Sigmoid colon (tissue), 7 donors: ENCODE data around the gene LSG1. TPM values are rescaled to one million over a fixed set of nuclear protein-coding genes. Genes with fewer than 3 reads are reported as not detected.

Experiments used
- DNase-seq: peaks from one replicate; pipeline ENCODE4 v3.0.0-alpha.2; 2019
- H3K27ac ChIP-seq, 4 donors: fragments of 200-600 bp; sonication (generic); one replicate each; pipeline ENCODE4 v1.5.1; 2016 to 2019; ENCODE audit warnings: mild to moderate bottlenecking in 1 of 4
- H3K27me3 ChIP-seq, 3 donors: fragments of 200-600 bp; sonication (generic); one replicate each; pipeline ENCODE4 v1.5.1; 2019; ENCODE audit warnings: mild to moderate bottlenecking in 1 of 3
- H3K36me3 ChIP-seq, 4 donors: fragments of 200-600 bp; sonication (generic); one replicate each; pipeline ENCODE4 v1.5.1; 2016 to 2019
- H3K4me1 ChIP-seq, 4 donors: fragments of 200-600 bp; sonication (generic); one replicate each; pipeline ENCODE4 v1.5.1; 2017 to 2019
- H3K4me3 ChIP-seq, 4 donors: fragments of 200-600 bp; sonication (generic); one replicate each; pipeline ENCODE4 v1.5.1; 2017 to 2019; ENCODE audit warnings: mild to moderate bottlenecking in 2 of 4, moderate library complexity in 1 of 4
- H3K9me3 ChIP-seq, 4 donors: fragments of 200-600 bp in 3 of 4; sonication (generic) in 3 of 4; one replicate each; pipeline versions ENCODE4 v1.5.1 to v1.6.1; 2013 to 2019
- CTCF ChIP-seq, 4 experiments: fragments of 450-650 bp in 3 of 4; fragments of 200-600 bp in 1 of 4; IDR thresholded peaks; one replicate each; pipeline ENCODE4 v1.5.1; 2016 to 2019; ENCODE audit warnings: antibody characterized with exemption in 4 of 4, mild to moderate bottlenecking in 3 of 4, moderate library complexity in 2 of 4
- EP300 ChIP-seq, 4 donors: sonication (generic); formaldehyde crosslinking; IDR thresholded peaks; one replicate each; pipeline ENCODE4 v1.6.1; 2017; ENCODE audit warnings: antibody characterized with exemption in 4 of 4
- POLR2A ChIP-seq, 2 donors: fragments of 450-650 bp; IDR thresholded peaks; one replicate each; pipeline ENCODE4 v1.6.1; 2016; ENCODE audit warnings: antibody characterized with exemption in 2 of 2, mild to moderate bottlenecking in 2 of 2, moderate library complexity in 2 of 2
- POLR2AphosphoS5 ChIP-seq, 4 donors: sonication (generic); formaldehyde crosslinking; IDR thresholded peaks; one replicate each; pipeline ENCODE4 v1.6.1; 2017; ENCODE audit warnings: antibody characterized with exemption in 4 of 4
- WGBS, 2 donors: extraction: QIAGEN DNeasy Blood & Tissue Kit; methylation state at CpG; one replicate each; pipeline ENCODE4 v1.1.7; 2013; 5-methylcytosine and 5-hydroxymethylcytosine counted together
- intact Hi-C: fragments of 100-400 bp; cut with DNase I; formaldehyde crosslinking; loops from one replicate; pipeline ENCODE4 v1.15.1; 2023
- polyA plus RNA-seq, 3 donors: library from polyadenylated mRNA; stranded (reverse); fragments of 200-250 nt; gene quantifications; one replicate each; pipeline ENCODE4 v1.2.3, GENCODE V29; 2013
- total RNA-seq, 4 donors: library from RNA; depleted of rRNA; stranded (reverse); fragments of >200 nt; gene quantifications; one replicate each; pipeline ENCODE4 v1.1.0, GENCODE V29; 2016
- donor health status: healthy with polysubstance abuse.
- donor health status: Bipolar disorder and iron deficiency.
- donor health status: healthy.

LSG1 gene
- total and polyA plus RNA-seq, 7 donors, result 6.0 to 32.4 (median 21.0) TPM

- Histone ChIP-seq H3K27me3 (no peaks in the 10 kb centered on the region), H3K4me3 (no peak overlapping the region), H3K27ac (no peak overlapping the region), H3K36me3 (no peaks in the 10 kb centered on the region), H3K4me1 (peaks cover 0 to 30% (median 29%) of the 10 kb centered on the region in 4 donors), H3K9me3 (no peaks in the 10 kb centered on the region)
- WGBS, 2 donors, result 76 to 84% methylated on average over 15 of the region's 15 CpGs
- intact Hi-C loops, result loop anchor here (10.0 kb wide), 1 partner anchor 263 kb away; no protein-coding TSS in a partner anchor
- no peak for TF ChIP-seq POLR2AphosphoS5 (IDR thresholded peaks at IDR 0.05)
- no peak for TF ChIP-seq POLR2A (IDR thresholded peaks at IDR 0.05)
- no peak for TF ChIP-seq EP300 (IDR thresholded peaks at IDR 0.05)
- no peak for TF ChIP-seq CTCF (IDR thresholded peaks at IDR 0.05)
- no peak for DNase-seq
These were observed 19.7 kb upstream of the LSG1 start for GRCh38 chr3:194691481-194692283.

- 79 to 85% methylated on average over 8 of the region's 8 CpGs for WGBS, 2 donors
- no peaks in the 10 kb centered on the region for H3K9me3 ChIP-seq
- H3K4me1 ChIP-seq, result peaks cover 0 to 34% (median 30%) of the 10 kb centered on the region in 4 donors
- DNase-seq, result no peak
- no peaks in the 10 kb centered on the region for H3K27me3 ChIP-seq
- H3K27ac ChIP-seq, result peak overlapping the region in 2 of 4 donors; percentile 4 to 17
- intact Hi-C loops, result loop anchor here (10.0 kb wide), 1 partner anchor 264 kb away; no protein-coding TSS in a partner anchor
- H3K36me3 ChIP-seq, result no peaks in the 10 kb centered on the region
- H3K4me3 ChIP-seq, result no peak overlapping the region
- TF ChIP-seq POLR2A (IDR thresholded peaks at IDR 0.05) (no peak), EP300 (IDR thresholded peaks at IDR 0.05) (no peak)
These were observed 18.7 kb upstream of the LSG1 start for GRCh38 chr3:194690501-194691372.

- TF ChIP-seq POLR2A (IDR thresholded peaks at IDR 0.05) (no peak), EP300 (IDR thresholded peaks at IDR 0.05) (no peak), POLR2AphosphoS5 (IDR thresholded peaks at IDR 0.05) (peak in 2 of 4 donors; percentile 10 to 25)
- DNase-seq, result no peak
- H3K27ac ChIP-seq, result peak overlapping the region; percentile 41 to 90 (median 87)
- no peaks in the 10 kb centered on the region for H3K9me3 ChIP-seq
- H3K4me3 ChIP-seq, result no peak overlapping the region
- H3K4me1 ChIP-seq, result peaks cover 0 to 39% (median 36%) of the 10 kb centered on the region in 4 donors
- H3K27me3 ChIP-seq, result no peaks in the 10 kb centered on the region
- WGBS, 2 donors, result 36 to 67% methylated on average over 9 of the region's 9 CpGs
- H3K36me3 ChIP-seq, result no peaks in the 10 kb centered on the region
- intact Hi-C loops, result loop anchor here (2.0 to 10.0 kb wide), 2 partner anchors 79 to 295 kb away; no protein-coding TSS in a partner anchor
These were observed 17.5 kb upstream of the LSG1 start for GRCh38 chr3:194689493-194689944.

- H3K4me1 ChIP-seq, result peaks cover 0 to 39% (median 36%) of the 10 kb centered on the region in 4 donors
- WGBS, 2 donors, result 73 to 82% methylated on average over 6 of the region's 6 CpGs
- no peak overlapping the region for H3K4me3 ChIP-seq
- intact Hi-C loops, result loop anchor here (2.0 to 10.0 kb wide), 2 partner anchors 80 to 296 kb away; no protein-coding TSS in a partner anchor
- DNase-seq, result no peak
- H3K9me3 ChIP-seq, result no peaks in the 10 kb centered on the region
- no peaks in the 10 kb centered on the region for H3K36me3 ChIP-seq
- H3K27ac ChIP-seq, result peak overlapping the region; percentile 41 to 90 (median 87)
- no peaks in the 10 kb centered on the region for H3K27me3 ChIP-seq
- TF ChIP-seq EP300 (IDR thresholded peaks at IDR 0.05) (no peak), POLR2AphosphoS5 (IDR thresholded peaks at IDR 0.05) (no peak), POLR2A (IDR thresholded peaks at IDR 0.05) (no peak), CTCF (IDR thresholded peaks at IDR 0.05) (no peak)
These were observed 17.0 kb upstream of the LSG1 start for GRCh38 chr3:194688946-194689345.

- WGBS, 2 donors, result 12 to 48% methylated on average over 16 of the region's 16 CpGs
- peak overlapping the region; percentile 87 to 90 (median 88) for H3K27ac ChIP-seq
- DNase-seq, result peak; percentile 75
- TF ChIP-seq EP300 (IDR thresholded peaks at IDR 0.05), result no peak
- no peak for TF ChIP-seq POLR2A (IDR thresholded peaks at IDR 0.05)
- no peak for TF ChIP-seq POLR2AphosphoS5 (IDR thresholded peaks at IDR 0.05)
- no peak for TF ChIP-seq CTCF (IDR thresholded peaks at IDR 0.05)
- peaks cover 0 to 44% (median 36%) of the 10 kb centered on the region in 4 donors for H3K4me1 ChIP-seq
- no peaks in the 10 kb centered on the region for H3K36me3 ChIP-seq
- no peaks in the 10 kb centered on the region for H3K9me3 ChIP-seq
- peak overlapping the region; percentile 63 to 78 (median 68) for H3K4me3 ChIP-seq
- intact Hi-C loops, result loop anchor here (2.0 to 10.0 kb wide), 2 partner anchors 81 to 297 kb away; no protein-coding TSS in a partner anchor
- no peaks in the 10 kb centered on the region for H3K27me3 ChIP-seq
These were observed 16.3 kb upstream of the LSG1 start for GRCh38 chr3:194688200-194688740.
